Transverse colon (tissue), 3 donors: ENCODE data around the gene MBNL1.

Experiments used
- EP300 ChIP-seq: sonication (generic); formaldehyde crosslinking; IDR thresholded peaks from one replicate; pipeline ENCODE4 v1.6.1; 2017; ENCODE audit warnings: antibody characterized with exemption, low read depth
- POLR2A ChIP-seq: fragments of 450-650 bp; IDR thresholded peaks from one replicate; pipeline ENCODE4 v1.6.1; 2016; ENCODE audit warnings: antibody characterized with exemption, mild to moderate bottlenecking, moderate library complexity
- TF ChIP-seq, protein P1 (sequence below), 5 experiments: fragments of 200-600 bp in 3 of 5; fragments of 450-650 bp in 2 of 5; sonication (generic) in 3 of 5; IDR thresholded peaks; 1 replicate in 2 of 5; 2 replicates in 3 of 5; pipeline ENCODE4 v1.5.1; 2016 to 2017; ENCODE audit warnings: antibody characterized with exemption in 5 of 5, inconsistent platforms in 3 of 5, mild to moderate bottlenecking in 2 of 5, moderate library complexity in 1 of 5

- TF ChIP-seq EP300 (no peak), POLR2A (no peak)
- TF ChIP-seq, protein P1, sequence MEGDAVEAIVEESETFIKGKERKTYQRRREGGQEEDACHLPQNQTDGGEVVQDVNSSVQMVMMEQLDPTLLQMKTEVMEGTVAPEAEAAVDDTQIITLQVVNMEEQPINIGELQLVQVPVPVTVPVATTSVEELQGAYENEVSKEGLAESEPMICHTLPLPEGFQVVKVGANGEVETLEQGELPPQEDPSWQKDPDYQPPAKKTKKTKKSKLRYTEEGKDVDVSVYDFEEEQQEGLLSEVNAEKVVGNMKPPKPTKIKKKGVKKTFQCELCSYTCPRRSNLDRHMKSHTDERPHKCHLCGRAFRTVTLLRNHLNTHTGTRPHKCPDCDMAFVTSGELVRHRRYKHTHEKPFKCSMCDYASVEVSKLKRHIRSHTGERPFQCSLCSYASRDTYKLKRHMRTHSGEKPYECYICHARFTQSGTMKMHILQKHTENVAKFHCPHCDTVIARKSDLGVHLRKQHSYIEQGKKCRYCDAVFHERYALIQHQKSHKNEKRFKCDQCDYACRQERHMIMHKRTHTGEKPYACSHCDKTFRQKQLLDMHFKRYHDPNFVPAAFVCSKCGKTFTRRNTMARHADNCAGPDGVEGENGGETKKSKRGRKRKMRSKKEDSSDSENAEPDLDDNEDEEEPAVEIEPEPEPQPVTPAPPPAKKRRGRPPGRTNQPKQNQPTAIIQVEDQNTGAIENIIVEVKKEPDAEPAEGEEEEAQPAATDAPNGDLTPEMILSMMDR (IDR thresholded peaks at IDR 0.05), result no peak
Observed at GRCh38 chr3:152335273-152335672, 66.5 kb downstream of the MBNL1 start.
